HEK293T (cell line): ENCODE results near the gene PAK1IP1.

ENCODE experiments used
- ARNT ChIP-seq: fragments of 450-650 bp; IDR thresholded peaks from 2 replicates; pipeline ENCODE4 v1.6.1; 2017; ENCODE audit warnings: mild to moderate bottlenecking
- LEF1 ChIP-seq: fragments of 450-650 bp; IDR thresholded peaks from 2 replicates; pipeline ENCODE4 v1.6.1; 2017; ENCODE audit warnings: mild to moderate bottlenecking, borderline replicate concordance

- TF ChIP-seq LEF1: no peak
- no peak for TF ChIP-seq ARNT
These were observed 50.3 kb downstream of the PAK1IP1 start for GRCh38 chr6:10745116-10745515.
